GM18870 (cell line): ENCODE data around the gene ACTR6.
"Not testable (repeated sequence)": the region's sequence is repeated elsewhere in the genome, so short reads cannot be mapped to it uniquely, and the experiment has no call there.

Experiments
- ATAC-seq: cut with Tn5 transposase; IDR thresholded peaks from one replicate; pipeline ENCODE4 v1.9.1; 2021; ENCODE audit warnings: moderate library complexity; ENCODE audit not compliant: unreplicated experiment

The ACTR6 gene

DNA sequence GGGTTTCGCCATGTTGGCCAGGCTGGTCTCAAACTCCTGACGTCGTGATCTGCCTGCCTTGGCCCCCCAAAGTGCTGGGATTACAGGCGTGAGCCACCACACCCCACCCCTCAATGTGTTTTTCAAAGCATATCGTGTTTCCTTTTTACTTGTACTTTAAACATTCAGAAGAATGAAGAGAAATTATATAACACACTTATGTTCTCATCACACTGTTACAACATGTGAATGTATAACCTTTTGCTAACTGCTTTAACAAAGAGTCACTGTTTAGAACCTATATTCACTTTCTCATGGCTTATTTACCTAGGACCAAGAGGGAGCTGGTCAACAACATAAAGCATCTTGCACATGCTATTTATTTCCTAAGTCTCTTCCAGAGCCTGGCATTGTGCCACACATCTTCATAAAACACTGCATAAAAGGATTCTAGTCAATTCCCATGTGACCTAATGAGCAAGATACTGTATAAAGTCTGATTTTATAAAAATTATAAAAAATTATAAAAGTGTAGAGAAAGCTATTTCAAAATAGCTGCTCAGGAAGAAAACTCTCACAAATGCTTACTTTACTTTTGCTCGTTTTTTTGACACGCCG, 16.0 kb upstream of the ACTR6 start:
- ATAC-seq, result no peak

DNA sequence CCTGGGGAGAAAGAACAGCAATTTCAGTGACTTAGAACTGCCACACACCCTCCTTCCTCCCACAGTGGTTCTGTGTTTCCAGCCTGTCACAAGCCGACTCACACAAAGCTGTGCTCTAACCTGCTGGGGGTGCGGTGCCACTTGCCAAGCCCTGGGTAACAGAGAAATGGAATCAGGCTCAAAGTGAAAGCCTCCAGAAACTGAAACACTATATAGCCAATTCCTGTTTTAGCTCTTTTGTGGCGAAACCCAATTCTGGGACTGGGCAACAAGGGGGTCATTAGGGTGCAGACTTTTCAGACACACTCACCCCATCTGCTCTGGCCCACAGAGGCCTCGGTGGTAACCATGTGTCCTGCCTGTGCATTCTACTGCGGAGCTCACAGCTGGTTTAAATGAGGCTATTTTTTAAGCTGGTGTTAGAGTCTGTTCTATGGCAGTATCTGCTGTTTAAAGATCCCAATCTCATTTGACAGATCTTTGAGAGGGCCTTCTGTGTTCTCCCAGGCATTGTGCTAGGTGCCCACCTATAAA, 15.2 kb upstream of the ACTR6 start:
- peak; percentile 90 for ATAC-seq

DNA sequence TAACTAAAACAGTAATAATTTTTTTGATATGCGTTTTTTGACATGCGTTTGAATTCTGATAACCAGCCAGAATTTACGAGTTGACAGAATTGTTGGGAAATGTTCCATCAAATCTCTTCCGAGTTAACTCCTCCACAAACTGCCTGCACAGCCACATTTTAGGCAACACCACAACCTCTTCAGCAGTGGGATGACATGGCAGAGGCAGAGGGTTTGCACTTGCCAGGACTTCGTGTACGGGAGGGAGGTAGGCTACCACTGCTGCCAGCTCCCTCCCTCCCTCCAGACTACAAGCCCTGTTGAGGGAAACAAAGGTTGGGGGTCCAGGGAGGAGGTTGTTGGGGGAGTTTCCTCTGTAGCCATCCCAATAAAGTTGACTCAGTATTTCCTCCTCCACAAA, 14.5 kb upstream of the ACTR6 start:
- no peak for ATAC-seq

DNA sequence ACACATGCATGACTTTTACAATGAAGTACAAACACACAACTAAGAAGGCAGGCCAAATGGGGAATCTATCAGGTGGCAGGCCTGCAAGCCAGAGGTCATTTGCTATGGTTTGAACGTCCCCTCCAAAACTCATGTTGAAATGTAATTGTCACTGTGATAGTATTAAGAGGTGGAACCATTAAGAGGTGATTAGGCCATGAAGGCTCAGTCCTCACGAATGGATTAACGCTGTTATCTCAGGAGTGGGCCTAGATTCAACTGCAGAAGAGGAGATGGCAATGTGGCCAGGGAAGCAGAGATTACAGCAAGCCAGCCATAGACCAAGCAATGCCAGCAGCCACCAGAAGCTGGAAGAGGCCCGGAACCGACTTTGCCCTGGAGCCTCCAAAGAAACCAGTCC, 13.5 kb upstream of the ACTR6 start:
- no peak for ATAC-seq

DNA sequence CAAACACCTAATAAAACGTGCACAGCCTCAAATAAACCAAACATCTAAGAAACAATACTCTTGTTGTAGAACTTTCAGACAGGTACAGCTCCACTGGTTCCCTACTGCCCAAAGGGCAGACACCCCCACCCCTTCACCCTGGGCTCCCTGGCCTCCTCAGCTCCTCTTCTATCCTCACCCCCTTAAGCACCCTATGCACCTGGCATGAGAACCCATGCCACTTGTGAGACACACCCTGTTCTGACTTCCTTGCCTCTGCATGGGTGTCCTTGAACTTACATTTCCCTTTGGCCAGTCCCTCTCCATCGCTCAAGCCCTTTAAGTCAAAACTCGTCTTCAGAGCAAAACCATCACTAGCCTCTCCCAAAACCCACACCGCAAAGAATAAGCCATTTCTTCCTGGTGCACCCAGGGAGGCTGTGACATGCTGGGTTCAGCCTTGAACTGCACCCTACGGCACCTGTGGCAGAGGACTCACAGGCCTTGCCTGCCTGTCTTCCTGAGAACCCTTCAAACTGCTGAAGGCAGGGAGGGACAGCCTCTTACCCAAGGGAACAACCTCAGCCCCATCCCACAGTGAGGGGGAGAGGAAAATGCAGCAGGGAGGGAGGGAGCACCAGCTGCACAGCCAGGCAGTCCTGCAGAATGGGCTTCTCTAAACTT, 12.6 kb upstream of the ACTR6 start:
- no peak for ATAC-seq

DNA sequence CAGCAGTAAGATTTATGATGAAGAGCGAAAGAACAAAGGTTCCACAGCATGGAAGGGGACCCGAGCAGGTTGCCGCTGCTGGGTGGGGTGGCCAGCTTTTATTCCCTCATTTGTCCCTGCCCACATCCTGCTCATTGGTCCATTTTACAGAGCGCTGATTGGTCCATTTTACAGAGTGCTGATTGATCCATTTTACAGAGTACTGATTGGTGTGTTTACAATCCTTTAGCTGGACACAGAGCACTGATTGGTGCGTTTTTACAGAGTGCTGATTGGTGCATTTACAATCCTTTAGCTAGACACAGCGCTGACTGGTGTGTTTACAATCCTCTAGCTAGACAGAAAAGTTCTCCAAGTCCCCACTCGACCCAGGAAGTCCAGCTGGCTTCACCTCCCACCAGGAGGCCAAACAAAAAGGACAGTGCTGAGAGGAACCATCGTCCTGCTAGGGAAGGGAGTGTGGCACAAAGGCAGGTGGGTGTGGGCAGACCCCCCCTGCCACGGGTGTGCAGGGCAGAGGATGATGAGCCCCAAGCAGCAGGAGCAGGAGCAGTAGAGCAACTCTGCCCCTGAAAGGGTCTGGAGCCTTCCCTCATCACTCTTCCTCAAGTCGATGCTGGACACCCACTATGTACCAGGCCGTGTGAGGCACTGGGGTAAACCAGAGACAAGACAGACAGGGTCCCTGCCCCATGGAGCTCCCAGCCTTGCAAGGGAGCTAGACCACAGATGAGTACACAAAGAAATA, 11.6 kb upstream of the ACTR6 start:
- ATAC-seq, result not testable (repeated sequence)

DNA sequence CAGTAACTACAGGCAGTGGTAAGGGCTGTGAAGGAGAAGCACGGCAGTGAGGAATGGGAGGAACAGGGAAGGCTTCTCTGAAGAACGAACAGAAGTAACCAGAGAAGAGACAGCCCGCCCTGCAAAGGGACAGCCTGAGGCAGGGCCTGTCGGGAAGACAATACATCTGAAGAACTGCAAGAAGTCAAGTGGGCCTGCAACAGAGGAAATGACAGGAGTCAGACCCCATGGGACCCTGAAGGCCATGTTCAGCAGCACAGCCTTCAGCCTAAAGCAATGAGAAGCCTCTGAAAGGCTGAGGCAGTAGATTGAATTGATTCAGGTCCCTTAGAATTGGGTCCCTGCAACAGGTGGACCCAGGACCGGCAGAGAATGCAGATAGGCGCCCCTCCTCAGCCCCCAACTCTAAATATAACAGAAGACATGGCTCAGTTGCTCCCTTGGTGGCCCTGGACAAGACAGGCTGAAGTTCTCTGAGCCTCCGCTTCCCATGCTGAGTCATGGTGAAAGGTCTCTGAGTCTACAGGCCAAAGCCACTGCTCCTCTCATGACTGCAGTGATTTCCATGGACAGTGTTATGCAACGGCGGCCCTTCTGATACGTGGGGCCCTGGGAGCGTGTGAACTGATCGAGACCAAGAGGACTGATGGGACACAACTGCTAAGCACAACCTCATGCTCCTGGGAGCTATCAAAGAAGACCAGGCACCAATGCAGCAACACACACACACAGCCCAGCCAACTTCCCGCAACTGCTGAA, 10.8 kb upstream of the ACTR6 start:
- no peak for ATAC-seq

DNA sequence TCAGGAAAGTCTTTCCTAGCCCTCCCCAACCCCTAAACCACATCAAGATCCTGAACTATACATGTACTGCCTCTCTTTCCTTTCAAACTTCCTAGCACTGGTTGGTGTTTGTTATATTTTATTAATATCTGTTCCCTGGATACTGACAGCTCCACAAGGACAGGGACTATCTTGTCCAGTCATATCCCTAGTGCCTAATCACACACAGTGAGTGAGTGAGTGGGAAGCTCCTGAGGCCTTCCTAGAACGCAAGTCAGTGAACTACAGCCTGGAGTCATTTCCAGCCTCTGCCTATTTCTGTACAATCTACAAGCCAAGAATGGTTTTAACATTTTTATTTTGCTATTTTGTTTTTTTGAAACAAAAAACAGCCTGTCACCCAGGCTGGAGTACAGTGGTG, 7.5 kb upstream of the ACTR6 start:
- ATAC-seq, result no peak

DNA sequence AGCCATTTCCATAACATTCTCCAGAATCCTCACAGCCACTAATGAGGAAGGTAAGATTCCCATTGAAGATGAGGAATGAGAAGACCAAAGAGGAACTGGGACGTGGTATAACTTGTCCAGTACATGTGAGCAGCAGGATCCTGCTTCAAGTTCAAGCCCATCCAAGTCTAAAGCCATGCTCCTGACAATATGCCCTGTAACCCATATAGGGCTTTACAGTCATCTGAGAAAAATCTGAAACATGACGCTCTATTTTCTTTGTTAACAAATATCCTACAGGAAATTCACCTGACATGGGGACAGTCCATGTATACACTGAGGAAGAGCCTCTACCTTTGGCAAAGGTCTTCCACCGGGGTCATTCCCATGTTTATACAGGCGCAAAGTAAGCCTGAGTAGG, 3.1 kb upstream of the ACTR6 start:
- no peak for ATAC-seq

DNA sequence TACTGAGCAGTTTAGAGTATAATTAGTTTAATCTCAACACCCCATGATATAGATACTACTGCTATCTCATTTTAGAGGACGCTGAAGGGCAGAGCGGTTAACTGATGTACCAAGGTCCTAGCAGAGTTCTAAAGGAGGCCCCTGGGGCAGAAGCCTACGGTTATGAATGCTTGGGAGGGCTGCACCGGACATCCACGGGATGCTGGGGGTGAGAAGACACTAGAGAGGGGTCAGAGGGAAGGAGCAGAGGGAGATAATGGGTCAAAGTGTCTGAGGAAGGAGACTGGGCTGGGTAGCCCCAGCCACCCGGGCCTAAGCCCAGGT, 1.6 kb upstream of the ACTR6 start:
- no peak for ATAC-seq

DNA sequence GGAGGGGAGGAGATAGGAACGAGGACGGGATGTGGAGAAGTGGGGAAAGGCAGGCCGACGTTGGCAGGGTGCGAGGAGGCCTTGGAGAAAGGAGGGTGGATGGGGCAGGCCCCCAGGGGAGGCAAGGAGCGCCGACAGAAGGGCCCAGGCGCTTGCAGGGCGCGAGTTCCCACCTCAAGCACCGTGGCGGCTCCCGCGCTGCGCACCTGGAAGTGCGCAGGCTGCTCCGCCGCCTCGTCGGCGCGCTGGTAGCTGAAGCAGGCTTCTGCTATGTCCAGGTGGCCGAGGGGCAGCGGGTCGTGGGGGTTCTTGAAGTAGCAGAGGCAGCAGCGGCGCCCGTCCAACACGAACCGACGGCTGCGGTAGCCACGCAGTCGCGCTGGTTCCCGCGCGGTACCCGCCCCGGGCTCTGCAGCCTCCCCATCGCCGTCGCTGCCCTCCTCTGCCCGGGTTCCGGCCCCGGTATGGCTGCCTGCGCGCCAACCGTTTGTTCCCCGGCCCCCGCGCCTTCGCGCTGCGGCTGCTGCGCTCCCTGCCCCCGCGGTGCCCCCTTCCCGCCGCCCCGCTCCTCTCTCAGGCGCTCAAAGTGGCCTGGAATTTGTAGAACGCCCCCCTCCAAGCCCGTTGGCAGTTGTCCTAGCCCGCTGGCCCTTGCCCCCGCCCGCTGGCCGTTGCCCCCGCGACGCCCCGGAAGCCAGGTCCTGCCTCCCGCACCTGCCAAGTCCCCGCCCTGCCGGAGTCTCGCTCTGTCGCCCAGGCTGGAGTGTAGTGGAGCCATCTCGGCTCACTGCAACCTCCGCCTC, 1.1 kb upstream of the ACTR6 start:
- peak; percentile 29 for ATAC-seq

DNA sequence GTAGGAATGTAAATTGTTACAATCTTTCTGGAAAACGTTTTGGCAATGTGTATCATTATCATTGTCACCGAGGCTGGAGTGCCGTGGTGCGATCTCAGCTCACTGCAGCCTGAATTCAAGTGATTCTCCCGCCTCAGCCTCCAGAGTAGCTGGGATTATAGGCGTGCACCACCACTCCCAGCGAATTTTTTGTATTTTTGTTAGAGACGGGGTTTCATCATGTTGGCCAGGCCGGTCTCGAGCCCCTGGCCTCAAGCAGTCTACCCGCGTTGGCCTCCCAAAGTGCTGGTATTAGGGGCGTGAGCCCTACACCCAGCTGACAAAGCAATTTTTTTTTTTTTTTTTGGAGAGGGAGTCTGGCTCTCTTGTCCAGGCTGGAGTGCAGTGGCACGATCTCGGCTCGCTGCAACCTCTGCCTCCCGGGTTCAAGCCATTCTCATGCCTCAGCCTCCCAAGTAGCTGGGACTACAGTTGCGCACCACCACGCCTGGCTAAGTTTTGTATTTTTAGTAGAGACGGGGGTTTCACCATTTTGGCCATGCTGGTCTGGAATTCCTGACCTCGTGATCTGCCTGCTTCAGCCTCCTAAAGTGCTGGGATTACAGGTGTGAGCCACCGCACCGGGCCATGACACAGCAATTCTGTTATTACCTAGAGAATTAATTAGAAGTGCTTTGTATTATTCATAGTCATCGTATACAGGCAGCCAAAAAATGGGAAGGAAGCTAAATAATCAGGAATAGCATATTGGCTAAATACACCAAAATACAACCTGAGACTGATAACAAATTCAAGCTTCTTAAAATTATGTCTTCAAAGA, 1.2 kb downstream of the ACTR6 start:
- no peak for ATAC-seq

DNA sequence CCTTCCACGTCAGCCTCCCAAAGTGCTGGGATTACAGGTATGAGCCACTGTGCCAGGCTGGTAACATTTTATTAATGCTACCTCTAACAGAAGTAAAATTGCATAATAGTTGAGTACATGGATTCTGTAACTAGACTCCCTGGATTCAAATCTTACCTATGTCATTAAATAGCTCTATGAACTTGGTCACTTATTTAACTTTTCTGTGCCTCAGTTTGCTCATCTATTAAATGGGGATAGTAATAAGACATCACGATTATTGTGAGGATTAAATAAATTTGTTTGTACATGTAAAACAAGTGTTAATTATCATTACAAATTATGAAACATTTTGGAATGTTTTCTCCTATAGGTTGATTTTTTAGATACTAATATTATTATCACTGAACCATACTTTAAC, 6.7 kb downstream of the ACTR6 start:
- ATAC-seq, result no peak

DNA sequence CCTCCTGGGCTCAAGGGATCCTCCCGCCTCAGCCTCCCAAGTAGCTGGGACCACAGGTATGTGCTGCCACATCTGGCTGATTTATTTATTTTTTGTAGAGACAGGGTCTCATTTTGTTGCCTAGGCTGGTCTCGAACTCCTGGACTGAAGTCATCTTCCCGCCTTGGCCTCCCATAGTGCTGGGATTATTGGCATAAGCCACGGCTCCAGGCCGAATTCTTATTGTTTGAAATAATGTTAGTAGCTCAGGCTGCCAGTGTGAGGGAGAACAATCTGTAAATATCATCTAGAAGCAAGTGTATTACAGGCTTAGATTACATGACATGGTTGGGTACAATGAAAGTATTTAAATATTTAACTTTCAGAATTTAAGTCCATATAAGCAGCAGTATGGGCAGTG, 8.2 kb downstream of the ACTR6 start:
- no peak for ATAC-seq

DNA sequence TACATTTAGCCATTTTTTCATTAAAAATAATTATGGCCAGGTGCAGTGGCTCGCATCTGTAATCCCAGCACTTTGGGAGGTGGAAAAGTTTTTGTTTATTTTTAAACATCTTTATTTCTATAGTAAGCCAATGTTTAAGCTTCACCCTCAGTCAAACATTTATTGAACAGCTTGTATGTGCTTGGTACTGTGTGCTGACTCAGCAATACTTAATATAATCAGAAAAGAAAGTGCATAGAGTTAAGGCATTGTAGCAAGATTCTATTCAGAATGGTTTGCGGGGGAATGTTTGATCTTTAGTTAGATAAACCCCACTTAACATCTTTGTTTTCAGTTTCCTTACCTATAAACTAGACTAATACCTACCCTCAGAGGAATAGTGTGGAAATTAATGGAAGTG, 11.1 kb downstream of the ACTR6 start:
- ATAC-seq, result no peak

DNA sequence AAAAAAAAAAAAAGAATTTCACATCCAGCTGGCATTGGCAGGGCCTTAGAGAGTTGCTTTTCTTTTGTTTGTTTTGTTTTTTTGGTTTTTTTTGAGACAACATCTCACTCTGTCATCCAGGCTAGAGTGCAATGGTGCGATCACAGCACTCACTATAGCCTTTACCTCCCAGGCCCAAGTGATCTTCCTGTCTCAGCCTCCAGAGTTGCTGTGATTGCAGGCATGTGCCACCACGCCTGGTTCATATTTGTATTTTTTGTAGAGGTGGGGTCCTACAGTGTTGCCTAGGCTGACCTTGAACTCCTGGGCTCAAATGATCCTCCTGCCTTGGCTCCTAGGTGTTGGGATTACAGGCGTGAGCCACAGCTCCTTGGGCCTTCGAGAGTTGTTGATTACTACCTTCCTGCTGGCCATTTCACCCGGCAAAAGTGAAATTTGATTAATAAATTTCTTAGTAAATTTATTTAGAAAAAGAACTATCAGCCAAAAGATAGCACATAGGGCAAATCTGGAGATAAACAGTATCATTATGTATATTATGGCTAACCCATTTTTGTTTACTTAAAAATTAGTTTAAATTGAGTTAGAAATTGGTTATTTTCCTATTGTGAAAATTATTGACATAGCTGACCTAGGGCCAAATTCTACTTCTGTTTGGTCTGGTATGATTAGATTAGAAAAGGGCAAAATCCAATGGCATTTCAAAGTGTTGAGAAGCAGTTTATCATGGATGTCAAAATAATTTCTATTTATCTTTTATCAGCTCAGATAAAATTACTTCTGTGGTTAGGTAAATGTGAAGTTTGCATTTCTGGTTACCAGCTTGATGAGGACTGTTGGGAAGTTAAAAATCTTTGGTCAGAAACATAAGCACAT, 12.6 kb downstream of the ACTR6 start:
- ATAC-seq, result no peak

DNA sequence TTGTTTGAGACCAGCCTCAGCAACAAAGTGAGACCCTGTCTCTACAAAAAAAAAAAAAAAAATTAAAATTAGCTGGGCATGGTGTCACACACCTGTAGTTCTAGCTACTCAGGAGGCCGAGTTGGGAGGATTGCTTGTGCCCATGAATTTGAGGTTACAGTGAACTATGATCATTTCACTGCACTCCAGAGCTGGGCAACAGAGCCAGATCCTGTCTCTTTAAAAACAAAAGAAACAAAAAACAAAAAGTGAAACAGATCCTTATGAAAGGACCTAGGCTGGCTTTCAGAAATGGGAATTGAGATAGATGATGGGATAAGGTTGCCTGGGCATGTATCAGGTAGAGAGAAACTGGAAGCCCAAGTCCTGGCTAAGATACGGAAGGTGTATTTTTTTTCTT, 13.9 kb downstream of the ACTR6 start:
- no peak for ATAC-seq

DNA sequence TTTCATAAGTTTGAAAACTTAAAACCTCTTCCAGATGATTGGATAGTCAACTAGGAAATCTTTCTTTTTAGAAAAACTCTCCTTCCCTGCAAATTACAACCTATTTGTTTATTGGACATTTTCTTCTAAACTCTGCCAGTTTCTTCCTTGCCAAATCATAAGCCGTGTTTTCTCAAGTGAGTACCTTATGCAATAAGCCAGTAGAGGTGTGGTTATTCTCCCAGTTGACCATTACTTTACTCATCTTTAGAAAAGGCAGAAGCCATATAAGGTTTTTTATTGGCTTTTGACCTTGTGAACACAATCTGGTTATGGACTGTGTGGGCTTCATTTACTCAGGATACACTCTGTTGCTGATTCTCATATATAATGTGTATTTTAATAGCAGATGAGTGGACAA, 14.6 kb downstream of the ACTR6 start:
- no peak for ATAC-seq

DNA sequence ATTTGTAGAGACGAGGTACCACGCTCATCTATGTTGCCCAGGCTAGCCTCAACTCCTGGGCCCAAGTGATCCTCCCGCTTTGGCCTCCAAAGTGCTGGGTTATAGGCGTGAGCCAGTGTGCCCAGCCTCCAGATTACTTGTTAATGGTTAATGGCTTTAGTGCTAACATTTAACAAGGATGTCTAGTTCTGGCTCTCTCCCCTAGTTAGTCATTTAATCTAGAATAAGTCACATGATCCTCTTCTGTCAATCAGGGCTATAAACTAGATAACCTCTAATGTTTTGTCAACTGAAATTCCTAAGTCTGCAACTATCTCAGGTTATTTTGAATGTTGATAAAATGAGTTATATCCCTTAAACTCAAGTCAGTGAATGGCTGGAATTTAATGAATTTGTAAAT, 15.7 kb downstream of the ACTR6 start:
- ATAC-seq, result no peak
